Stimulated activated CD4-positive, alpha-beta T cell treated with anti-CD3 and anti-CD28 coated beads, Interleukin-15, amount 100 ng/mL, for 48 hours (primary cell): ENCODE data around the gene NPIPA1.
"Not testable (repeated sequence)": the region's sequence is repeated elsewhere in the genome, so short reads cannot be mapped to it uniquely, and the experiment has no call there.

Experiments used
- DNase-seq, 2 donors: peaks; one replicate each; pipeline ENCODE4 v3.0.0-alpha.2; 2020; ENCODE audit warnings: low read depth in 2 of 2

Gene NPIPA1

GRCh38 chr16:14937143-14937542, at the start of gene NPIPA1:
Gene NPIPA1 (plus strand): TSS chr16:14937443. CDS start chr16:14937443, 0 bp downstream.
- DNase-seq, result not testable (repeated sequence)

GRCh38 chr16:14892111-14892510, 45.1 kb upstream of the NPIPA1 start:
- DNase-seq, result not testable (repeated sequence)

DNA sequence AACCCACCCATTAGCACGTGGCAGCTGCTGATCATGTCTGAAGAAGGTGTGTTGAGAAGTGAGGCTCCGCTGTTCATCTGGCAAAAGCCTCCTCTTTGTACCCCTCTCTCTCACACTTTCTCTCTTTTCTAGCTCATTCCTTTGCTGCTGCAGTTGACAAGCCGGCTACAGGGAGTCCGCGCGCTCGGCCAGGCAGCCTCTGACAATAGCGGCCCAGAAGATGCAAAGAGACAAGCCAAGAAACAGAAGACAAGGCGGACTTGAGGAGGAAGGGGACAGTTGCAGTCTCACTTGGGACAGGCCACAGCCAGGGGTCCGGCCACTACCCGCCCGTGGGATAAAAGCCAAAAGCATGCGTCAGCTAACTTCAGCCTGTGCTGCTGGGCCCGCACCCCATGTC, 41.9 kb upstream of the NPIPA1 start:
- not testable (repeated sequence) for DNase-seq

GRCh38 chr16:14896023-14896422, 41.2 kb upstream of the NPIPA1 start:
- not testable (repeated sequence) for DNase-seq

GRCh38 chr16:14897006-14897664, 40.1 kb upstream of the NPIPA1 start:
- DNase-seq, result not testable (repeated sequence)

- not testable (repeated sequence) for DNase-seq
These were observed 39.1 kb upstream of the NPIPA1 start for GRCh38 chr16:14898162-14898561.

DNA sequence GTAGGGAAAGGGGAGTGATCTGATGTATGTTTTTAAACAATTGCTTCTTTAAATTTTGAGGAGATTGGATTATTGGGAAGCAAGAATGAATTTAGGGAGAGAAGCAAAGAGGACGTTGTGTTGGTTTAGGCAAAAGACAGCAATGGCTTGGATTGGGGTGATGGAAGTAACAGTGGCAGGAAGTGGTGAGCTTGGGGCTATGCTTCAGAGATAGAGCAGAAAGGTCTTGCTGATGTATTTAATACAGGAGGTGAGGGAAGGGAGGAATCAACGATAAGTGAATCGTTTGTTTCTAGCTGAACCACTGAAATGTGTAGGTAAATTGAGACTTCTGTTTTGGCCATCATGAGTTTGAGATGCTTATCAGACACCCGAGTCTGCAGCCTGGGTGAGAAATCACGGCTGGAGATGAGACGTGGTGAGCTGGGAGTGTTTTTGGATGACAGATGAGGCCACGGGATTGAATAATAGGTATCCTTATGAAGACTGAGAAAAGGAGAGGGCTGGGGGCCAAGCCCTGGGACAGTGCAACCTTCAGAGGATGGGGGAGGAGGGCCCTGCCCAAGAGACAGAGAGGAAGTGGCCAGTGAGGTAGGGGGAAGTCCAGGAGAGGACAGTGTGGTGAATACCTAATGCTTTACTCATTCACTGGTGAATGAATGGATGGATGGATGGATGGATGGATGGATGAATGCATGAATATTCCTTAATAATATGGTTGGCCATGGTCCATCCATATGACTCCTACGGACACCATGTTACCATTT, 33.9 kb upstream of the NPIPA1 start:
- not testable (repeated sequence) for DNase-seq

DNA sequence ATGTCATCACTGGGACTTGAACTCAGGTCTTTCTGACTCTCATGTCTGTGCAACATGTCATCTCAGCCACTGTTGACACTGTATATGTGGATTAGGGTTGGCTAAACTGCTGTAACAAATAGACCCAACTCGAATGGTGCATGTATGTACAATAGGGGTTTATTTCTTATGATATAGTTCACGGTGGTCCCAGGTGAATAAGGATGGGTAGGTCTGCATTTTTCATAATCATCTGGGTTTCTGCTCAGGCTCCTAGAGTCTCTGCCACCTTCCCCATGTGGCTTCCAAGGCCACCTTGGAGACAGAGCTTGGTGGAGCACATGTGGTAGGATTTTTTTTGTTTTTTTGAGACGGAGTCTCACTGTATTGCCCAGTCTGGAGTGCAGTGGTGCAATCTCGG, 27.5 kb upstream of the NPIPA1 start:
- DNase-seq, result not testable (repeated sequence)

DNA sequence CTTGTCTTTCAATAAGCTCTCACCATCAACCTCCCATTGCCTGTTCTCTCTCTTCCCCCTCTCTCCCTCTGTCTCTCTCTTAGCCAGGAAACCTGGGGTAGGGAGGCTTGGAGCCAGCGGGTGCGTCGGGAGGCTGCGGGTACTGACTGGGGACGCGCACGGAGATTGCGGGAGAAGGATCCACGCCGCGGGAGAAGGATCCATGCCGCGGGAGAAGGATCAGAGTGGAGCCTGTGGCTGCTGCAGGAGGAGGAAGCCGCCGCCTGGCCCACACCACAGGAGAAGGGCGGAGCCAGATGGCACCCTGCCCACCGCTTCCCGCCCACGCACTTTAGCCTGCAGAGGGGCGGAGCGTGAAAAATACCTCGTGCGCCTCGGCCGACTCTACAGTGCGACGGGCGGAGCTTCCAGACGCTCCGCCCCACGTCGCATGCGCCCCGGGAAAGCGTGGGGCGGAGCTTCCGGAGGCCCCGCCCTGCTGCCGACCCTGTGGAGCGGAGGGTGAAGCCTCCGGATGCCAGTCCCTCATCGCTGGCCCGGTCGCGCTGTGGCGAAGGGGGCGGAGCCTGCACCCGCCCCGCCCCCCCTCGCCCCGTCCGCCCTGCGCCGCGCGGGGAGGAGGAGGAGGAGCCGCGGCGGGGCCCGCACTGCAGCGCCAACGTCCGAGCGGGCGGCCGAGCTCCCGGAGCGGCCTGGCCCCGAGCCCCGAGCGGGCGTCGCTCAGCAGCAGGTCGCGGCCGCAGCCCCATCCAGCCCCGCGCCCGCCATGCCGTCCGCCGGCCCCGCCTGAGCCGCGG, 26.2 kb upstream of the NPIPA1 start:
- DNase-seq, result not testable (repeated sequence)

- peak in 1 of 2 donors; percentile 27 for DNase-seq
These were observed 25.3 kb upstream of the NPIPA1 start for GRCh38 chr16:14911954-14912353.

DNA sequence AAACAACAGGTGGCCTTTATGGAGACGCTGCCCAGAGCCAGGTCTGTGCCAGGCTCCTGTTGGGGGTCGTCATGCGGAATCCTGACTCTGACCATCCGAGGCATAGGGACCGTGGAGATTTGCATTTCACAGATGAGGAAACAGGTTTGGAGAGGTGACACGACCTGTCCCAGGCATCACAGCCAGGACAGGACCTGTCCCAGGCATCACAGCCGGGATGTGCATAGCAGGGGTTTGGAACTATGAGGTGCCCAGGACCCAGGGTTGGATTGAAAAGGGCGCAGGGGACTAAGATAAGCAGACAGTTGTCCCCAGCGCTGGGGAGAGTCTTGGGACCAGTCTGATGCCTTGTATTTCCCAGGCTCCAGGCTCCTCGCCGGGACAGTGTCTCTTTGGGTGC, 24.7 kb upstream of the NPIPA1 start:
- not testable (repeated sequence) for DNase-seq

GRCh38 chr16:14918504-14918903, 18.7 kb upstream of the NPIPA1 start:
- DNase-seq, result not testable (repeated sequence)

DNA sequence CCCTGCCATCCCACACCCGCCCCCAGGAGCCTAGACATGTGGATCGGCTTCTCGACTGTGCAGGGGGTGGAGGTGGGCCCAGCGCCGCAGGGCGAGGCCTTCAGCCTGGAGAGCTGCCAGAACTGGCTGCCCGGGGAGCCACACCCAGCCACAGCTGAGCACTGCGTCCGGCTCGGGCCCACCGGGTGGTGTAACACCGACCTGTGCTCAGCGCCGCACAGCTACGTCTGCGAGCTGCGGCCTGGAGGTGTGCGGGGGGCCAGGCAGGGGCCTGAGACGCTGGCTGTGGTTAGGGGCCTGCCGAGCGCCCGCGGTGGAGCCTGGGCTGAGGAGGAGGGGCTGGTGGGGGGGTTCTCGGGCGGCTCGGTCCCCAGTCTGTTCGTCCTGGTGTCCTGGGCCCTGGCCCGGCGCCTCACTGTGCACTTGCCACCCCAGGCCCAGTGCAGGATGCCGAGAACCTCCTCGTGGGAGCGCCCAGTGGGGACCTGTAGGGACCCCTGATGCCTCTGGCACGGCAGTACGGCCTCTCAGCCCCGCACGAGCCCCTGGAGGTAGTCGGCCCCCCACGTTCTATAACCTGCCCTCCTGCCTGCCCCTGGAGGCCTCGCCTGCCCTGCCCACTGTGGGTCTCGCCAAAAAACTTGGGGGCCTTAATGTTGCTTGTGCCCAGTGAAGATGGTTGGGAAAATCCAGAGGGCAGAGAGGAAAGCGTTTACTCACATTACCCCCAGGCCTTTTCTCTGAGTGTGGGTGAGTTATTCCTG, 17.2 kb upstream of the NPIPA1 start:
- DNase-seq, result not testable (repeated sequence)

GRCh38 chr16:14922285-14922684, 15.0 kb upstream of the NPIPA1 start:
- DNase-seq, result not testable (repeated sequence)

DNA sequence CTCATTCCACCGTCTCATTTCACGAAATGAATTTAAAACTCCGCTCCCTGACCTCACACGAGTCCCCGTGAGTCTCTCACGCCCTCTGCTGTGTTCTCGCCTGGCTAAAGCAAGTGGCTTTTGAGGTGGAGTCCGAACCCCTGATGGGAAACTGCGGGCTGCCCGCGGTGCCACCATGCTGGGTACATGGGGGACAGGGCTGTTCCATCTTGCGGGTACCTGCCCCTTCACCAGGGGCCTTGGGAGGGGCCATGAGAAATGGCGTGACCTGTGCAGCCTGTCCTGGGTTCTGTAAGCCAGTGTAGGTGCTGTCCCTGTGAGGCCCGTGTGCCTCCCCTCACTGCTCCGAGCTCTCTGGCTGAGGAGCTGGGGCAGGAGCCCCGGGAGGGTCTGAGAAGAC, 14.3 kb upstream of the NPIPA1 start:
- not testable (repeated sequence) for DNase-seq

GRCh38 chr16:14923394-14924088, 13.7 kb upstream of the NPIPA1 start:
- not testable (repeated sequence) for DNase-seq

DNA sequence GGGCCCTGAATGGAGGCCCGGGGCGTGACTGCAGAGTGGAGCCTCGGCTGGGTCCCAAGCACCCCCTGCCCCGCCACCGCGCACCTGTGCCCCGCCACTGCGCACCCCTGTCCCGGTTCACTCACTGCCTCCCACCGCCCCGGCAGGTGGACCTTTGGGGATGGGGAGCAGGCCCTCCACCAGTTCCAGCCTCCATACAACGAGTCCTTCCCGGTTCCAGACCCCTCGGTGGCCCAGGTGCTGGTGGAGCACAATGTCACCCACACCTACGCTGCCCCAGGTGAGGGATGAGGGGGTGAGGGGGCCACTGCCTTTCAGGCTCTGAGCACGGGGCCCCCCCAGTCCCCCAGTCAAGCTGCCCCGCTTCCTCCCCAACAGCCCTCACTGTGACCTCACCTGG, 12.9 kb upstream of the NPIPA1 start:
- not testable (repeated sequence) for DNase-seq

DNA sequence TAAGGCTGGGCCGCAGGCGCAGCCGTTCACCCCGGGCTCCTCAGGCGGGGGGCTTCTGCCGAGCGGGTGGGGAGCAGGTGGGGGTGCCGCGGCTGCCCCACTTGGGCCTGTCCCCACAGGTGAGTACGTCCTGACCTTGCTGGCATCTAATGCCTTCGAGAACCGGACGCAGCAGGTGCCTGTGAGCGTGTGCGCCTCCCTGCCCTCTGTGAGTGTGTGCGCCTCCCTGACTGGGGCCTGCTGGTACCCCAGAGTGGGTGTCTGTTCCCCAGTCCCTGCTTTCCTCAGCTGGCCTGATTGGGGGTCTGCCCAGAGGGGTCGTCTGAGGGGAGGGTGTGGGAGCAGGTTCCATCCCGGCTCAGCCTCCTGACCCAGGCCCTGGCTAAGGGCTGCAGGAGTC, 12.3 kb upstream of the NPIPA1 start:
- not testable (repeated sequence) for DNase-seq

GRCh38 chr16:14928064-14928714, 9.1 kb upstream of the NPIPA1 start:
- not testable (repeated sequence) for DNase-seq

- DNase-seq, result not testable (repeated sequence)
These were observed 8.1 kb upstream of the NPIPA1 start for GRCh38 chr16:14929176-14929575.
